IPS-18a (cell line): ENCODE results near the gene E4F1.
"Not testable (repeated sequence)": the region's sequence is repeated elsewhere in the genome, so short reads cannot be mapped to it uniquely, and the experiment has no call there.

Source experiments
- H3K27ac ChIP-seq: one replicate; pipeline ENCODE4 v1.5.1; 2013; ENCODE audit warnings: low read length
- H3K27me3 ChIP-seq: one replicate; pipeline ENCODE4 v1.6.1; 2013; ENCODE audit warnings: mild to moderate bottlenecking, low read length; ENCODE audit not compliant: control insufficient read depth, insufficient read depth
- H3K36me3 ChIP-seq: one replicate; pipeline ENCODE4 v1.6.1; 2013; ENCODE audit warnings: low read depth, low read length; ENCODE audit not compliant: control insufficient read depth
- H3K4me1 ChIP-seq: one replicate; pipeline ENCODE4 v1.6.1; 2013; ENCODE audit warnings: low read depth, low read length; ENCODE audit not compliant: control insufficient read depth
- H3K4me3 ChIP-seq: one replicate; pipeline ENCODE4 v1.5.1; 2013; ENCODE audit warnings: low read length
- H3K9ac ChIP-seq: one replicate; pipeline ENCODE4 v1.6.1; 2013; ENCODE audit warnings: mild to moderate bottlenecking, low read length, moderate library complexity
- H3K9me3 ChIP-seq: one replicate; pipeline ENCODE4 v1.6.1; 2013; ENCODE audit warnings: low read depth, low read length; ENCODE audit not compliant: control insufficient read depth

The E4F1 gene

DNA sequence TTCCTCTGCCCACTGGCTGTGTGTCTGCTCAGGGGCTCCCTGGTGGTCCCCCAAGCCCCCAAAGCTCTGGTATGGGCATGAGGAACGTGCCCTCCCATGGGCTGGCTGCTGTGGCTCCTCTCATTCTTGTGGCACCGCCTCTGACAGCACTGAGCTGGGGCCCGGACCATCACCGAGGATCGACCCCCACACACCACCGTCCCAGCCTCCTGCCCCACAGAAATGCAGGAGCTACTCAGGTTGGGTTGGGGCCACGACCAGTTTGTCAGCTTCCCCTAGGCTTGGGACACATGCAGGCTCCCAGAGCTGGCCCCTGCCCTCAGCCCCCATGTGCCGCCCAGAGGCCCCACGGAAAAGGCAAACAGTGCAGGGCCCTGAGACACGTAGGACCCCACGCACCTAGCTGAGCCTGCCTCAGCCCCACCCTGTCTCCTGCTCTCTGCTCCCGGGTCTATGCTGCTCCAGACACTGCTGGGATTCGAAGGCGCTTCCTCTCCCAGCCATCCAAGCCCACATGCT lies 23.7 kb upstream of the E4F1 start:
- Histone ChIP-seq H3K27ac (no peak overlapping the region), H3K4me1 (peaks cover 2% of the 10 kb centered on the region), H3K9ac (no peak overlapping the region), H3K27me3 (peaks cover 42% of the 10 kb centered on the region), H3K4me3 (no peak overlapping the region), H3K36me3 (no peaks in the 10 kb centered on the region), H3K9me3 (no peaks in the 10 kb centered on the region)

DNA sequence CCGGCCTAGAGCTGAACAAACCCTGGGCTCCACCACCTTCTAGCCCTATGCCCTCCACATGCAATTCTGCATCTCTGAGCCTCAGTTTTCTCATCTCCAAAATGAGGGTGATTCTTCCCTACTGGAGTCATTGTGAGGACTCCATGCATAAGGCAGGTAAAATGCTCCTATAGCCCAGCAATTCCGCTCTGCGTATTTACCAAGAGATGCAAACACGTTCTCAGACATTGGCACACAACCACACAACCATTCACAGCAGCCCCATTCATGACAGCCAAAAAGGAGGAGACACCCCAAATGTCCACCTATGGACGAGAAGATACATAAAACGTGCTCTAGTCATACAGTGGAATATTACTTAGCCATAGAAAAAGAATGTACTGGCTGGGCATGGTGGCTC lies 23.1 kb upstream of the E4F1 start:
- no peak overlapping the region for H3K4me3 ChIP-seq
- H3K27me3 ChIP-seq: peaks cover 37% of the 10 kb centered on the region
- peaks cover 2% of the 10 kb centered on the region for H3K4me1 ChIP-seq
- no peak overlapping the region for H3K27ac ChIP-seq
- H3K9ac ChIP-seq: no peak overlapping the region
- H3K36me3 ChIP-seq: no peaks in the 10 kb centered on the region
- no peaks in the 10 kb centered on the region for H3K9me3 ChIP-seq

DNA sequence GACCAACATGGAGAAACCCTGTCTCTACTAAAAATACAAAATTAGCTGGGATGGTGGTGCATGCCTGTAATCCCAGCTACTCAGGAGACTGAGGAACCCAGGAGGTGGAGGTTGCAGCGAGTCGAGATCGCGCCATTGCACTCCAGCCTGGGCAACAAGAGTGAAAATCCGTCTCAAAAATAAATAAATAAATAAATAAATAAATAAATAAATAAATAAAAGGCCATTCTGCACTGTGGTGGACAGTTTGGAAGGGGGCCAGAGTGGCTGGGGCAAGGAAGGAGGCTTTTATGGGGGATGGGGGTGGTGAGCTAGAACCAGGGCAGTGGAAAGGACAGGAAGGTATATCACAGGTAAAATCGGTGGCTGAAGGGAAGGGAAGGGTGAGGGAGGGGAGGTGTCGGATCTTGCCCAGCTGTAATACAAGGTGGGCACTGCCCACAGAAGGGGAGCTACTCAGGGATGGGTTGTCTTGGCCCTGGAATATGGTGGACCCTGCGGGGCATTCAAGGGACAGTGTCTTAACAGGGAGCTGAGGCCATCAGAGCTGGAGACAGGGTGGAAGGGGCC lies 20.2 kb upstream of the E4F1 start:
- not testable (repeated sequence) for H3K9ac ChIP-seq, H3K4me1 ChIP-seq, H3K27ac ChIP-seq, H3K4me3 ChIP-seq, H3K9me3 ChIP-seq
- H3K36me3 ChIP-seq: peaks cover 11% of the 10 kb centered on the region
- peaks cover 17% of the 10 kb centered on the region for H3K27me3 ChIP-seq

DNA sequence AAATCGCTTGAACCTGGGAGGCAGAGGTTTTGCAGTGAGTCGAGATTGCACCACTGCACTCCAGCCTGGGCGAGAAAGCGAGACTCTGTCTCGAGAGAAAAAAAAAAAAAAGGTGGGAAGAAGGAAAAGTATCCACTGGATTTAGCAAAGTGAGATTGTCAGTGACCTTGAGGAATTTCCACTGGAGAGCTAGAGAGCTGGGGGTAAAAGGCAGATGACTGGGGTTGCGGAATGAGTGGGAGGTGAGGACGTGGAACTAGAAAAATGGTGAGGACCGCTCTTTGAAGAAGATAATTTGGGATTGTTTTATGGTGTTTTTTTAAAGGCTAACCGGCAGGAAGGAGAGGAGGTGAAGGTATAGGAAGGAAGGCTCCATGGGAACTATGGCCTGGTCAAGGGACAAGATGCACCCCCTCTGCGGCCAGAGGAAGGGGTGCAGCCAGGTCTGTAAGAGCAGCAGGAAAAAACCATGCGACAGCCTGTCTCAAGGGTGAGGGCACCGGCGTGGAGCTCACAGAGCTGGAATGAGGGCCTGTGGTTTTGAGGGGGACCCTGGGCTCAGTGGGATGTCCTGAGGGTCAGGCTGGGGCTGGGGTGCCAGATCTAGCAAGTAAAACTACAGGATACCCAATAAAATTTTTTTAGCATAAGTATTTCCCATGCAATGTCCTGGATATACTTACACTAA lies 18.8 kb upstream of the E4F1 start:
- Histone ChIP-seq H3K36me3 (peaks cover 24% of the 10 kb centered on the region), H3K9ac (peak overlapping the region; percentile 75), H3K4me3 (peak overlapping the region; percentile 96), H3K4me1 (no peaks in the 10 kb centered on the region), H3K9me3 (no peaks in the 10 kb centered on the region), H3K27me3 (peaks cover 4% of the 10 kb centered on the region), H3K27ac (no peak overlapping the region)

DNA sequence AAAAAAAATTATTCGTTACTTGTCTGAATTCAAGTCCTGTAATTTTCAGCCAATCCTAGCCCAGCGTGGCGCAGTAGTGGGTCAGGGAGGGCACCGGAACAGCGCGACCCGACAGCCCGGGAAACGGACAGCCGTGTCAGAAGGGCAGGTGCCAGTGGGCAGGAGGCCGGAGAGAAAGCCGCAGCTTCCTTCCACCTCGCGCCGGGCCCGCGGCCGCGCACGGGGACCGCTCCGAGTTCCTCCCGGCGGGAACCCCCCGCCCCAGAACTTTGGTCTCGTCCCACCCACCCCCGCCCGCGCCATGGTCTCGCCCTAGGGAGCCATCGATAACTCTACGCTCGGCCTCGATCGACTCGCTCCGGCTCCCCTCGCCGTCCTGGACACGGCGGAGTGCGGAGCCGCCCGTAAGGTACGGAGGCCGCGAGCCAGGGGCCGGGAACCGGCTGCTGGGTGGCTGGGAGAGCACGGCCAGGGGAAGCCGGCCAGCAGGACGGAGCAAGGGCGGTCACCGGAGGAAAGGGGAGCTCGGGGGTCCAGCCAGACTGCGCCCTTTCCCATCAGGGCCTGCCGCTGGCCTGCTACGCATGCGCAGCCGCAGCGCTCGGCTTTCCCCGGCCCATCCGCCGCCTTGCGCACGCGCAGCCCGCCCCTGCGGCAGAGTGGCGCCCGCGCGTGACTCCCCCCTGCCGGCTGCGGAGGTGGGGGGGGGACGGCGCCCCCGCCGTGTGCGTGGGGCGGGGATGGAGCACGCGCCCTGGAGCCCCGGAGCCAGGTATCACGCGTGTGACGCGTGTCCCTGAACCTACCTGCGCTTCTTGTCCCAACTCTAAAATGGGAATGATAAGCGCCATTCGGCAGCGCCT lies 18.1 kb upstream of the E4F1 start, which contains the start of gene MLST8:
TSS of gene MLST8 (plus strand) at position 351 of the 863 bp plus-strand sequence. CDS start 632 bp downstream, outside the sequence.
- H3K4me3 ChIP-seq: peak within 1 kb of the TSS; percentile 96

DNA sequence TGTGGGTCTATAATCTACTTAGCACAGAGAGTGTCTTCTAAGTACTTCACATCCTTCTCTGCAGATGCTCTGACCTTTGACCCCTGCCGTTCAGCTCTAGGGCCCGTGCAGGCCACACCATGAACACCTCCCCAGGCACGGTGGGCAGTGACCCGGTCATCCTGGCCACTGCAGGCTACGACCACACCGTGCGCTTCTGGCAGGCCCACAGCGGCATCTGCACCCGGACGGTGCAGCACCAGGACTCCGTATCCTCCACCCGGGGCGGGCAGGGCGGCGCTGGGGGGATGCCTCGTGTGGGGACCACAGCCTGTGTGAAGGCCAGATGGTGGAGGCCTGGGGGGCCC lies 17.5 kb upstream of the E4F1 start:
- Histone ChIP-seq H3K4me3 (peak overlapping the region; percentile 96), H3K27ac (no peak overlapping the region), H3K27me3 (no peaks in the 10 kb centered on the region), H3K4me1 (no peaks in the 10 kb centered on the region), H3K9me3 (no peaks in the 10 kb centered on the region), H3K9ac (peak overlapping the region; percentile 75), H3K36me3 (peaks cover 25% of the 10 kb centered on the region)

More for the DNA sequence above, 18.1 kb upstream of the E4F1 start, which contains the start of gene MLST8:
- H3K9ac ChIP-seq: peak within 1 kb of the TSS; percentile 75
- peaks cover 25% of the 10 kb centered on the region for H3K36me3 ChIP-seq
- no peaks in the 10 kb centered on the region for H3K27me3 ChIP-seq
- H3K9me3 ChIP-seq: no peaks in the 10 kb centered on the region
- peak within 1 kb of the TSS; percentile 63 for H3K27ac ChIP-seq
- H3K4me1 ChIP-seq: no peaks in the 10 kb centered on the region

DNA sequence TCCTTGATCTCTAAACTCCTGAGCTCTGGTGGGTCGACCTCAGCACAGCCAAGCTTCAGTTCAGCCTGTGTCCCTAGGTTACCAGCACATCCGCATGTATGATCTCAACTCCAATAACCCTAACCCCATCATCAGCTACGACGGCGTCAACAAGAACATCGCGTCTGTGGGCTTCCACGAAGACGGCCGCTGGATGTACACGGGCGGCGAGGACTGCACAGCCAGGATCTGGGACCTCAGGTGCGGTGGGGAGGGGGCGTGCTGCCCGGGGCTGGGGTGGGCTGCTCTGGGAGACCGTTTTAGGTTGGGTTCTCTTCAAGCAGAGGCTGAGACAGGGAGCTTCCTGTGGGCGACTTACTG lies 17.0 kb upstream of the E4F1 start:
- H3K36me3 ChIP-seq: peaks cover 25% of the 10 kb centered on the region
- H3K4me1 ChIP-seq: no peaks in the 10 kb centered on the region
- H3K27ac ChIP-seq: no peak overlapping the region
- no peaks in the 10 kb centered on the region for H3K9me3 ChIP-seq
- H3K9ac ChIP-seq: no peak overlapping the region
- H3K27me3 ChIP-seq: no peaks in the 10 kb centered on the region
- peak overlapping the region; percentile 96 for H3K4me3 ChIP-seq

DNA sequence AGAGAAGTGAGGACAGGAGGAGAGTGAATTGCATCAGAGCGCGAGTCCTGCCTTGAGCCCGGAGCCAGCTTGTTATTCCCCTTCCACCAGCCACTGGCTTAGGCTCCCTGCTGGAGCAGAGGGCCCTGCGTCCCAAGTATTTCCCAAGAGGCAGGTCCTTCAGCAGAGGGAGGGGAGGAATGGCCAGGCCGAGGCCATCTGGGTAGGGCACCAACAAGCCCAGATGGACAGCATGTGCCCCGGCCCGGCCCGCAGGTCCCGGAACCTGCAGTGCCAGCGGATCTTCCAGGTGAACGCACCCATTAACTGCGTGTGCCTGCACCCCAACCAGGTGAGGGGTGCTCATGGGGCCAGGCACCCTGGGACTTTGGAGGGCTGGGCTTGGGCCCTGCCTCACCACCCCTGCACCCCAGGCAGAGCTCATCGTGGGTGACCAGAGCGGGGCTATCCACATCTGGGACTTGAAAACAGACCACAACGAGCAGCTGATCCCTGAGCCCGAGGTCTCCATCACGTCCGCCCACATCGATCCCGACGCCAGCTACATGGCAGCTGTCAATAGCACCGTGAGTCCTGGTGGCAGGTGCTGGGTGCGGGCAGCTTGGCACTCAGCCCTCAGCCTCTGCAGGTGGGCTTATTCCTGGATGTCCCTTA lies 16.5 kb upstream of the E4F1 start:
- H3K36me3 ChIP-seq: peaks cover 26% of the 10 kb centered on the region
- H3K27me3 ChIP-seq: no peaks in the 10 kb centered on the region
- no peaks in the 10 kb centered on the region for H3K4me1 ChIP-seq
- no peaks in the 10 kb centered on the region for H3K9me3 ChIP-seq
- no peak overlapping the region for H3K9ac ChIP-seq
- H3K27ac ChIP-seq: no peak overlapping the region
- no peak overlapping the region for H3K4me3 ChIP-seq

DNA sequence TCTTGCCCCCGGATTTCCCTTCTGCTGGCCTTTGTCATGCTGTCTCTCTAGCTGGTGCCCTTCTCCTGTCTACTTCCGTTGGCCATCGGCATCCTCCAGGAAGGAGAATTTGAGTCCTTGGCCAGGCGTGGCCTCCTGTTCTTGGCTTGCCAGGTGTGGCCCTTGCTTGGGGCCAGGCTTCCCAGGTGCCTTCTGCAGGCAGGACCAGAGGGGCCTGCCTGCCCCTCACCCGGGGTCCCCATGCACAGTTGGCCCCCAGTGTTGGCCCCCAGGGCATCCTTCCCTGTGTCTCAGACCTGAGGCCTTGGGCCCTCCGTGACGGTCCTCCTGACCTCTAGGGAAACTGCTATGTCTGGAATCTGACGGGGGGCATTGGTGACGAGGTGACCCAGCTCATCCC lies 15.5 kb upstream of the E4F1 start:
- Histone ChIP-seq H3K27me3 (no peaks in the 10 kb centered on the region), H3K9ac (no peak overlapping the region), H3K36me3 (peaks cover 33% of the 10 kb centered on the region), H3K27ac (no peak overlapping the region), H3K9me3 (no peaks in the 10 kb centered on the region), H3K4me1 (peaks cover 1% of the 10 kb centered on the region), H3K4me3 (no peak overlapping the region)

DNA sequence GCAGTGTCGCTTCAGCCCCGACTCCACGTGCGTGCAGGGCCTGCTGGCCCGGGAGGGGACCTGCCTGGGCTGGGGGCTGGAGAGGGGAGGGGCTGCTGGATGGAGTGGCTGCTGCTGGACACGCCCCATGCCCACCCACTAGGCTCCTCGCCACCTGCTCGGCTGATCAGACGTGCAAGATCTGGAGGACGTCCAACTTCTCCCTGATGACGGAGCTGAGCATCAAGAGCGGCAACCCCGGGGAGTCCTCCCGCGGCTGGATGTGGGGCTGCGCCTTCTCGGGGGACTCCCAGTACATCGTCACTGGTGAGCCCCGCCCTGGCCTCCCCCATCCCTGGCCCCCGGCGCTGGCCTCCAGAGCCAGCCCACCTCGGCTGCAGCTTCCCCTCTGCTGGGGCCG lies 15.1 kb upstream of the E4F1 start:
- Histone ChIP-seq H3K4me1 (peaks cover 4% of the 10 kb centered on the region), H3K27me3 (no peaks in the 10 kb centered on the region), H3K9me3 (no peaks in the 10 kb centered on the region), H3K36me3 (peaks cover 34% of the 10 kb centered on the region), H3K9ac (no peak overlapping the region), H3K27ac (no peak overlapping the region), H3K4me3 (no peak overlapping the region)

DNA sequence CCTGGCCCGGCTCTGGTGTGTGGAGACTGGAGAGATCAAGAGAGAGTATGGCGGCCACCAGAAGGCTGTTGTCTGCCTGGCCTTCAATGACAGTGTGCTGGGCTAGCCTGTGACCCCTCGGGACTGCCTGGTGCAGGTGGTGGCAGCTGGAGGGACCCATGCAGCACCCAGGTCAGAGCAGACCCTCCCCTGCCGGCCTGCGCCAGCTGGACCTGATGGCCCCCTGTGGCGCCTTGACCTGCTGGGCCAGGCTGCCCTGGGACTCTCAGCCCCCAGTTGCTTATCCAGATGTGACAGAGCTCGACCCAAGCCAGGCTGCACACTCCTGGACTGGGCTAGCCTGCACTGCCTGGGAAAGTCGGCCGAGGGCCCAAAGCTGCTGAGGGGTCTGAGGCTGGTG lies 14.6 kb upstream of the E4F1 start:
- peaks cover 34% of the 10 kb centered on the region for H3K36me3 ChIP-seq
- H3K4me3 ChIP-seq: no peak overlapping the region
- H3K9me3 ChIP-seq: no peaks in the 10 kb centered on the region
- H3K4me1 ChIP-seq: peaks cover 4% of the 10 kb centered on the region
- H3K9ac ChIP-seq: no peak overlapping the region
- H3K27me3 ChIP-seq: no peaks in the 10 kb centered on the region
- no peak overlapping the region for H3K27ac ChIP-seq
